ENCODE data around the gene KICS2.

- TF ChIP-seq POLR2A (IDR thresholded peaks at IDR 0.05), result no peak
- TF ChIP-seq CTCF (IDR thresholded peaks at IDR 0.05), result no peak
Measured at GRCh38 chr12:64207453-64207852, 14.6 kb downstream of the KICS2 start.

All from Peyer's patch (tissue), 4 donors.